Omental fat pad (tissue), 4 donors: ENCODE data around the gene ACOT13. TPM values are rescaled to one million over a fixed set of nuclear protein-coding genes. Genes with fewer than 3 reads are reported as not detected.
"Not testable (repeated sequence)": the region's sequence is repeated elsewhere in the genome, so short reads cannot be mapped to it uniquely, and the experiment has no call there.

Source experiments
- ATAC-seq: fragments of 150-250 bp; one replicate; pipeline ENCODE4 v1.9.1; 2016; ENCODE audit warnings: mild to moderate bottlenecking, moderate library complexity; ENCODE audit not compliant: low FRiP score
- DNase-seq: peaks from one replicate; pipeline ENCODE4 v3.0.0-alpha.2; 2019; ENCODE audit warnings: low spot score
- total RNA-seq, 4 donors: library from RNA; depleted of rRNA; stranded (reverse); fragments of >200 nt; gene quantifications; one replicate each; pipeline ENCODE4 v1.1.0, GENCODE V29; 2016
- TF ChIP-seq, protein P1 (sequence below), 3 donors: fragments of 450-650 bp; IDR thresholded peaks; one replicate each; pipeline ENCODE4 v1.5.1; 2016 to 2017; ENCODE audit warnings: antibody characterized with exemption in 3 of 3, mild to moderate bottlenecking in 3 of 3, moderate library complexity in 2 of 3

ACOT13 gene
- total RNA-seq, 4 donors from 2014 or later = 5.8 to 10.4 (median 7.7) TPM

- DNase-seq = no peak
- TF ChIP-seq, protein P1, sequence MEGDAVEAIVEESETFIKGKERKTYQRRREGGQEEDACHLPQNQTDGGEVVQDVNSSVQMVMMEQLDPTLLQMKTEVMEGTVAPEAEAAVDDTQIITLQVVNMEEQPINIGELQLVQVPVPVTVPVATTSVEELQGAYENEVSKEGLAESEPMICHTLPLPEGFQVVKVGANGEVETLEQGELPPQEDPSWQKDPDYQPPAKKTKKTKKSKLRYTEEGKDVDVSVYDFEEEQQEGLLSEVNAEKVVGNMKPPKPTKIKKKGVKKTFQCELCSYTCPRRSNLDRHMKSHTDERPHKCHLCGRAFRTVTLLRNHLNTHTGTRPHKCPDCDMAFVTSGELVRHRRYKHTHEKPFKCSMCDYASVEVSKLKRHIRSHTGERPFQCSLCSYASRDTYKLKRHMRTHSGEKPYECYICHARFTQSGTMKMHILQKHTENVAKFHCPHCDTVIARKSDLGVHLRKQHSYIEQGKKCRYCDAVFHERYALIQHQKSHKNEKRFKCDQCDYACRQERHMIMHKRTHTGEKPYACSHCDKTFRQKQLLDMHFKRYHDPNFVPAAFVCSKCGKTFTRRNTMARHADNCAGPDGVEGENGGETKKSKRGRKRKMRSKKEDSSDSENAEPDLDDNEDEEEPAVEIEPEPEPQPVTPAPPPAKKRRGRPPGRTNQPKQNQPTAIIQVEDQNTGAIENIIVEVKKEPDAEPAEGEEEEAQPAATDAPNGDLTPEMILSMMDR (IDR thresholded peaks at IDR 0.05) = no peak
- no peak for ATAC-seq
These were observed 75.4 kb downstream of the ACOT13 start for GRCh38 chr6:24742216-24742738.

GRCh38 chr6:24743265-24743943, 76.5 kb downstream of the ACOT13 start:
- DNase-seq (no peak), ATAC-seq (peak; percentile 83)
- TF ChIP-seq, protein P1 (IDR thresholded peaks at IDR 0.05) = no peak

- TF ChIP-seq, protein P1 (IDR thresholded peaks at IDR 0.05) = no peak
- DNase-seq = no peak
- ATAC-seq = no peak
These were observed 77.1 kb downstream of the ACOT13 start for GRCh38 chr6:24743944-24744335.

- TF ChIP-seq, protein P1 (IDR thresholded peaks at IDR 0.05) = no peak
- peak; percentile 27 for ATAC-seq
These were observed 78.0 kb downstream of the ACOT13 start for GRCh38 chr6:24744911-24745310.

GRCh38 chr6:24749297-24749696, 82.4 kb downstream of the ACOT13 start:
- TF ChIP-seq, protein P1 (IDR thresholded peaks at IDR 0.05) = no peak
- ATAC-seq (no peak), DNase-seq (no peak)

More at GRCh38 chr6:24744911-24745310, 78.0 kb downstream of the ACOT13 start:
- no peak for DNase-seq

GRCh38 chr6:24750878-24751277, 84.0 kb downstream of the ACOT13 start:
- not testable (repeated sequence) for ATAC-seq, DNase-seq

- ATAC-seq (no peak), DNase-seq (no peak)
- TF ChIP-seq, protein P1 (IDR thresholded peaks at IDR 0.05) = no peak
These were observed 85.6 kb downstream of the ACOT13 start for GRCh38 chr6:24752503-24752902.
